Gastroesophageal sphincter (tissue), 4 donors: Measurements from ENCODE around the gene PDE2A. TPM values are rescaled to one million over a fixed set of nuclear protein-coding genes. Genes with fewer than 3 reads are reported as not detected.

ENCODE experiments used
- ATAC-seq: fragments of 150-250 bp; one replicate; pipeline ENCODE4 v1.9.1; 2016; ENCODE audit warnings: mild to moderate bottlenecking, moderate library complexity
- H3K27ac ChIP-seq, 4 donors: fragments of 200-600 bp; sonication (generic) in 3 of 4; 1 replicate in 3 of 4; 2 replicates in 1 of 4; pipeline ENCODE4 v1.5.1; 2016 to 2019
- H3K27me3 ChIP-seq: fragments of 200-600 bp; sonication (generic); one replicate; pipeline ENCODE4 v1.5.1; 2019
- H3K36me3 ChIP-seq, 2 donors: fragments of 200-600 bp; sonication (generic); one replicate each; pipeline ENCODE4 v1.5.1; 2019; ENCODE audit warnings: control low read depth in 1 of 2
- H3K4me1 ChIP-seq, 3 donors: fragments of 200-600 bp; sonication (generic); 1 replicate in 2 of 3; 2 replicates in 1 of 3; pipeline ENCODE4 v1.5.1; 2016 to 2019; ENCODE audit warnings: control low read depth in 2 of 3
- H3K4me3 ChIP-seq, 2 donors: fragments of 200-600 bp; sonication (generic); one replicate each; pipeline ENCODE4 v1.5.1; 2019; ENCODE audit warnings: mild to moderate bottlenecking in 1 of 2, moderate library complexity in 1 of 2
- H3K9me3 ChIP-seq, 3 donors: fragments of 200-600 bp; sonication (generic); one replicate each; pipeline ENCODE4 v1.5.1; 2017 to 2019; ENCODE audit warnings: control low read depth in 2 of 3
- EP300 ChIP-seq: sonication (generic); formaldehyde crosslinking; IDR thresholded peaks from one replicate; pipeline ENCODE4 v1.6.1; 2017; ENCODE audit warnings: antibody characterized with exemption, mild to moderate bottlenecking
- POLR2A ChIP-seq, 2 donors: fragments of 450-650 bp; IDR thresholded peaks; one replicate each; pipeline ENCODE4 v1.6.1; 2017; ENCODE audit warnings: antibody characterized with exemption in 2 of 2, mild to moderate bottlenecking in 2 of 2, moderate library complexity in 1 of 2
- POLR2AphosphoS5 ChIP-seq: sonication (generic); formaldehyde crosslinking; IDR thresholded peaks from one replicate; pipeline ENCODE4 v1.6.1; 2017; ENCODE audit warnings: antibody characterized with exemption
- WGBS, 2 donors: methylation state at CpG; one replicate each; pipeline ENCODE4 v1.1.5; 2018; ENCODE audit warnings: low coverage in 1 of 2; 5-methylcytosine and 5-hydroxymethylcytosine counted together
- total RNA-seq, 4 donors: library from RNA; depleted of rRNA; stranded (reverse); fragments of >200 nt; gene quantifications; one replicate each; pipeline ENCODE4 v1.1.0, GENCODE V29; 2016
- TF ChIP-seq, protein P1 (sequence below), 4 experiments: fragments of 200-600 bp in 2 of 4; fragments of 450-650 bp in 2 of 4; sonication (generic) in 1 of 4; IDR thresholded peaks; one replicate each; pipeline ENCODE4 v1.5.1; 2017 to 2019; ENCODE audit warnings: antibody characterized with exemption in 4 of 4, mild to moderate bottlenecking in 2 of 4, moderate library complexity in 2 of 4

The PDE2A gene
- total RNA-seq, 4 donors from 2014 or later: 31.6 to 54.2 (median 35.4) TPM

DNA sequence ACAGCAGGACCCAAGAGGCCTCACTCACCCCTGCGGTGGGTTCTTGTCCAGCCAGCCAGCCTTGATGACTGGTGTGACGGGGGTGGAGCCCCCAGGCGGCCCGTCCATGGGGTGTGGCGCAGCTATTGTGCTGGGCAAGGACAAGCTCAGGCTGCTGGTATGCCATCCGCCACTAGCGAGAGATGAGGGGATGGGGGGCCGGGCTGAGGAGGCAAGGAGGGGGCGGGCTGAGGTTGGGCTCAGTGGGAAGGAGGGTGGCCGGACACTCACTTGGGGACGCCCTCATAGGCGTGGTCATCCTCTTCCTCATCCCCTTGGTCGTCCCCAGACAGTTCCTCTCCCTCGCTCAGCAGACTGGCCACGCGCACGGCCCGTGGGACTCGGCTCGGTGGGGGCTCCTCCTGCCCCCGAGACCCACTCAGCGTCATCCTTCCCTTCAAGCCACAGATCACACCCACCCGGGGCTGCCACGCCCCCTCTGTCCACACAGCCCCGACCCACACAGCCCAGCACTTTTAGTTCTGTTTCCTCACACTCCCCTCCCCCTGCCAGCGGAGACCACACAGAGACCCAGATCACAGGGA is 38.0 kb upstream of the PDE2A start:
- TF ChIP-seq POLR2AphosphoS5 (no peak), POLR2A (IDR thresholded peaks at IDR 0.05) (no peak), EP300 (no peak)
- TF ChIP-seq, protein P1, sequence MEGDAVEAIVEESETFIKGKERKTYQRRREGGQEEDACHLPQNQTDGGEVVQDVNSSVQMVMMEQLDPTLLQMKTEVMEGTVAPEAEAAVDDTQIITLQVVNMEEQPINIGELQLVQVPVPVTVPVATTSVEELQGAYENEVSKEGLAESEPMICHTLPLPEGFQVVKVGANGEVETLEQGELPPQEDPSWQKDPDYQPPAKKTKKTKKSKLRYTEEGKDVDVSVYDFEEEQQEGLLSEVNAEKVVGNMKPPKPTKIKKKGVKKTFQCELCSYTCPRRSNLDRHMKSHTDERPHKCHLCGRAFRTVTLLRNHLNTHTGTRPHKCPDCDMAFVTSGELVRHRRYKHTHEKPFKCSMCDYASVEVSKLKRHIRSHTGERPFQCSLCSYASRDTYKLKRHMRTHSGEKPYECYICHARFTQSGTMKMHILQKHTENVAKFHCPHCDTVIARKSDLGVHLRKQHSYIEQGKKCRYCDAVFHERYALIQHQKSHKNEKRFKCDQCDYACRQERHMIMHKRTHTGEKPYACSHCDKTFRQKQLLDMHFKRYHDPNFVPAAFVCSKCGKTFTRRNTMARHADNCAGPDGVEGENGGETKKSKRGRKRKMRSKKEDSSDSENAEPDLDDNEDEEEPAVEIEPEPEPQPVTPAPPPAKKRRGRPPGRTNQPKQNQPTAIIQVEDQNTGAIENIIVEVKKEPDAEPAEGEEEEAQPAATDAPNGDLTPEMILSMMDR (IDR thresholded peaks at IDR 0.05): no peak
- H3K27me3 ChIP-seq: no peaks in the 10 kb centered on the region
- WGBS, 2 donors: 80% methylated on average over 1 of the region's 26 CpGs; no CpG with 5 or more reads in 1 of the 2 donors
- no peak overlapping the region for H3K4me3 ChIP-seq
- H3K9me3 ChIP-seq: no peaks in the 10 kb centered on the region
- H3K27ac ChIP-seq: peak overlapping the region in 1 of 4 donors; percentile 53
- peak; percentile 73 for ATAC-seq
- peaks cover 0 to 51% (median 3%) of the 10 kb centered on the region in 3 donors for H3K4me1 ChIP-seq
- peaks cover 0 to 74% of the 10 kb centered on the region in 2 donors for H3K36me3 ChIP-seq

DNA sequence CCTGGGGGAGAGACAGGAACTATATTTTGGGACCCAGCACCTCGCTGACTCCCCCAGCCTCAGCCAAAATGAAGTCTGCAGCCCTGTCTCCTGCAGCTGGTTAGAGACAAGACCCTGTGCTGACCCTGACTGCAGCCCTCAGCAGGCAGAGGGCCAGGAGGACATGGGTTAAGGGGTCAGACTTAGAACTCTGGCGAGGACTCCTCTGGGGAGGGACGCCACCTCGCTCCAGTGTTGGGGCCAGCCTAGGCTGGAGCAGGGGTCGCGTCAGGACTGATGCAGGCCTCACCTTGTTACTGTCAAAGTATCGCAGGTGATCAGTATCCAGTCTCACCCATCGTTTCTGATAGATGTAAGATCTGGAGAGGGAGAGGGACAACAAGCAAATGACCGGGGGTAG is 36.9 kb upstream of the PDE2A start:
- no peaks in the 10 kb centered on the region for H3K27me3 ChIP-seq
- H3K9me3 ChIP-seq: no peaks in the 10 kb centered on the region
- ATAC-seq: no peak
- no peak overlapping the region for H3K4me3 ChIP-seq
- WGBS, 2 donors: no CpG with 5 or more reads among the region's 9 CpGs
- peaks cover 0 to 78% of the 10 kb centered on the region in 2 donors for H3K36me3 ChIP-seq
- TF ChIP-seq POLR2AphosphoS5 (no peak), EP300 (no peak)
- H3K4me1 ChIP-seq: peaks cover 0 to 40% (median 3%) of the 10 kb centered on the region in 3 donors
- no peak overlapping the region for H3K27ac ChIP-seq

DNA sequence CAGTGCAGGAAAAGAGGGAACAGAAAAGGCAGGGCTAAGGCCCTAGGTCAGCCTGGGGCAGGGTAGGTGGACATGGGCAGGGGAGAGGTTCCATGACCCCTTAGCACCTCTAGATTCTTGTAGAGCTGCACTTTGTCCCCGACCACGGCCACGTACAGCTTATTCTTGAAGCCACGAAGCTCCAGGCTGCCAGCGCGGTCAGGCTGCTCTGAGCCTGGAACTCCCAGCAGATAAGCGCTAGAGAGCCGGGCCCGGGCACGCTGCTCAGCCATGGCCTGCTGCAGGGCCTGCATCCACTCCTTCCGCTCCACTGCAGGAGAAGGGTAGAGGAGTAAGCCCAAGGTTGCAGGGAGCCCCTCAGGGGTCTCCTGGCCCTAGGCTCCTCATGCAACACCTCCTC is 36.1 kb upstream of the PDE2A start:
- 80 to 94% methylated on average over 2 to 3 of the region's 11 CpGs for whole genome bisulfite sequencing, 2 donors
- no peak for ATAC-seq
- H3K36me3 ChIP-seq: peaks cover 0 to 86% of the 10 kb centered on the region in 2 donors

DNA sequence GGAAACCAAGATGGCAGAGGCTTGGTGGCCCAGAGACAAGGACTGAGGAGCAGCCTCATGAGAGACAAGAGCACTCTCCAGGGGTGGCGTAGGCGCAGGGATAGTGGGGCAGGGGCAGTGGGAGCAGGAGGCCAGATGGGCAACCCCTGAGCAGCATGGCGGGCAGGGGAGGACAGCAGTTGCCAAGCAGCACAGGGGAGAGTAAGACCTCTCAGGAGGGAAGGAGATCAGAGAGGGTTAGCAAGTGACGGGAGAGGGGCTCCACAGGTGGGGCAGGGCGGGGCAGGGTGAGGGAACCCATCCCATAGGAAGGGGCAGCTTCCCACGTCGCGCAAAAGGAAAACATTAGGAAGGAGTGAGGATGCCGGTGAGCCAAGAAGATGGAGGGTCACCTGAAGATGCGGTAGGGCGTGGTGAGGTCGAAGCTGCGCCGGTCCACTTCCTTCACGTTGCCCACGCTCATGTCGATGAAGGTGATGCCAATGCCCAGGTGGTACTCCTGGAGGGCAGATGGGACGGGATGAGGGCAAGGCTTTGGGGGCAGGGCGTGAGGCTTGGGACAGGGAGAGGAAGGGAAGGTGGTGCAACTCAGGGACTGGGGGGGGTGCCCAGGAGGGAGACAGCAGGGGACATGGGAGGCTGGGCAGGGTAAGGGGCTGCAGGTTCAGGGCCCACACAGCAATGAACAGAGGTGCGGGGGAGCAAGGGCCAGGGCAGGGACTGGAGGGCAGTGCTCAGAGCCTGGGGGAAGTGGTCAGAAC is 35.4 kb upstream of the PDE2A start:
- H3K27me3 ChIP-seq: no peaks in the 10 kb centered on the region
- H3K4me3 ChIP-seq: no peak overlapping the region
- no peaks in the 10 kb centered on the region for H3K9me3 ChIP-seq
- TF ChIP-seq POLR2AphosphoS5 (no peak), EP300 (no peak), POLR2A (IDR thresholded peaks at IDR 0.05) (no peak)
- TF ChIP-seq, protein P1 (IDR thresholded peaks at IDR 0.05): no peak
- no peak overlapping the region for H3K27ac ChIP-seq
- ATAC-seq: no peak
- H3K36me3 ChIP-seq: peaks cover 0 to 93% of the 10 kb centered on the region in 2 donors
- WGBS, 2 donors: 87 to 95% methylated on average over 11 to 19 of the region's 20 CpGs
- H3K4me1 ChIP-seq: peaks cover 0 to 27% (median 3%) of the 10 kb centered on the region in 3 donors

More for the DNA sequence above, 36.1 kb upstream of the PDE2A start:
- H3K27me3 ChIP-seq: no peaks in the 10 kb centered on the region
- no peak overlapping the region for H3K27ac ChIP-seq
- TF ChIP-seq POLR2AphosphoS5 (no peak), POLR2A (IDR thresholded peaks at IDR 0.05) (no peak), EP300 (no peak)
- TF ChIP-seq, protein P1 (IDR thresholded peaks at IDR 0.05): no peak
- H3K4me1 ChIP-seq: peaks cover 0 to 31% (median 3%) of the 10 kb centered on the region in 3 donors
- H3K4me3 ChIP-seq: no peak overlapping the region
- H3K9me3 ChIP-seq: no peaks in the 10 kb centered on the region

DNA sequence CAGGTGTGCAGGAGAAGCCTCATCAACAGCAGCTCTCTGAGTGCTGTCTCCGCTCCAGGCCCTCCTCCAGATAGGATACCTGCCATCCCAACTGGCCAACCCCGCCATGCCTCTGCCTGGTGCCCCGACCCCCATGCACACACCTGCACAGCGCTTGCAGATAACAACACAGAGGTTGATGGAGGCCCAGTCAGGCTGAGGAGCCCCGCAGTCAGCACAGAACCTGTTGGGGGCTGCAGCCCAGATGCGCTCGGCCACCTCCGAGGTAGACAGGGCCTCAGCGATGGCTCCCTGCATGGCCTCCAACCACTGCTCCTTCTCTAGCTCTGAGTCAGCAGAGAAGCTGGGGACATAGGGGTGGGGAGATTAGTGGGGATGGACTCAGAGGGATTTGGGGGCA is 32.8 kb upstream of the PDE2A start:
- peaks cover 0 to 97% of the 10 kb centered on the region in 2 donors for H3K36me3 ChIP-seq
- H3K27ac ChIP-seq: no peak overlapping the region
- no peak overlapping the region for H3K4me3 ChIP-seq
- TF ChIP-seq, protein P1 (IDR thresholded peaks at IDR 0.05): no peak
- TF ChIP-seq EP300: no peak
- TF ChIP-seq POLR2A (IDR thresholded peaks at IDR 0.05): no peak
- TF ChIP-seq POLR2AphosphoS5: no peak
- H3K9me3 ChIP-seq: no peaks in the 10 kb centered on the region
- no CpG with 5 or more reads among the region's 9 CpGs for WGBS, 2 donors
- peaks cover 0 to 30% (median 15%) of the 10 kb centered on the region in 3 donors for H3K4me1 ChIP-seq
- no peak for ATAC-seq
- H3K27me3 ChIP-seq: no peaks in the 10 kb centered on the region
